IPS DF 4.7 (cell line): Measurements from ENCODE around the gene SEPTIN5.

ENCODE experiments used
- DNase-seq: peaks from one replicate; pipeline ENCODE4 v3.0.0-alpha.2; 2013; ENCODE audit warnings: low spot score; ENCODE audit errors: extremely low read depth

SEPTIN5 gene

DNA sequence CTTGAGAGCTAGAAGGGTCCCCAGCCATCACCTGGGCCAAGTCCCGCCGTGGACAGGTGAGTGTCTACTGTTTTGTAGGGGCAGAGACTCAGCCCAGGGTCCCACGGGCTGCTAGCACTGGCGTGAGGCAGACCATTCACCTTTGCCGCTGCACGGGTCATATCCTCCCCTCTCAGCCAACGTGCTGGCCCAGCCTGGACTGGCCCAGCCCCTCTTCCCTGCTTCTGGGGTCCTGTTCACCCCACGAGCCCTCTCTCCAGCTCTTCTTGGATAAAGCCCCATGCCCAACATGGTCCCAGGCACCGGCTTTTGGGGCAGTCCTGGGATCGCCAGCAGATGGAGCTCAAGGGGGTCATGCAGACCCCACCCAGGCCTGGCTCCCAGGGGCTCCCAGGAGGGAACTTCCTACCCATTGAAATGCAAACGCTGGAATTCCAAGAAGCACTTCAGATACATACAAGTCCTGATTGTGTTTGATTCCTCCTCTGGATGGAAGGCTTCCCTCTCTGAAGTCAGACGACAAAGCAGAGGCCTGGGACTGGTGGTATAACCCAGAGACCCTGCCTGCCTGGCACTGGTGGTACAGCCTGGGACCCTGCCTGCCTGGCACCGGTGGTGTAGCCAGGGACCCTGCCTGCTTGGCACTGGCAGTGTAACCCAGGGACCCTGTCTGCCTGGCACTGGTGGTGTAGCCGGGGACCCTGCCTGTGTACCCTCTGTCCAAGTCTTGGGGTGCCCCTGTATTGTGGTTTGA is 8.9 kb upstream of the SEPTIN5 start:
- peak; percentile 89 for DNase-seq

DNA sequence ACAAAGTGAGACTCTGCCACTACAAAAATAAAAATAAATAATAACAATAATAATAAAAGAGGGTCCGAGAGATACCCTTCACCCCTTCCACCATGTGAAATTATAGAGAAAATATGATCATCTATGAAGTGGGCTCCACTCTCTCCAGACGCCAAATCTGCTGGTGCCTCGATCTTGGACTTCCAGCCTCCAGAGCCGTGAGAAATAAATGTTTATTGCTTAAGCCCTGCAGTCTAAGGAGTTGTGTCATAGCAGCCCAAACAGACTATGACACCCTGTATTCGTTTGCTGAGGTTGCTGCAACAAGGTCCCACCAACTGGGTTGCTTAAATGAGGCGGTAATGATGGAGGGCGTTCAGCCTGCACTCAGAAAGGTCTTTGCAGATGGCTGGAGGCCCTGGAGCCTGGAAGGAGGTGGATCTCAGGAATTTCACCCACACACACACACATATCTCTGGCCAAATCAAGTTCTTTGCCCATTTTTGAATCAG is 7.6 kb upstream of the SEPTIN5 start:
- no peak for DNase-seq

DNA sequence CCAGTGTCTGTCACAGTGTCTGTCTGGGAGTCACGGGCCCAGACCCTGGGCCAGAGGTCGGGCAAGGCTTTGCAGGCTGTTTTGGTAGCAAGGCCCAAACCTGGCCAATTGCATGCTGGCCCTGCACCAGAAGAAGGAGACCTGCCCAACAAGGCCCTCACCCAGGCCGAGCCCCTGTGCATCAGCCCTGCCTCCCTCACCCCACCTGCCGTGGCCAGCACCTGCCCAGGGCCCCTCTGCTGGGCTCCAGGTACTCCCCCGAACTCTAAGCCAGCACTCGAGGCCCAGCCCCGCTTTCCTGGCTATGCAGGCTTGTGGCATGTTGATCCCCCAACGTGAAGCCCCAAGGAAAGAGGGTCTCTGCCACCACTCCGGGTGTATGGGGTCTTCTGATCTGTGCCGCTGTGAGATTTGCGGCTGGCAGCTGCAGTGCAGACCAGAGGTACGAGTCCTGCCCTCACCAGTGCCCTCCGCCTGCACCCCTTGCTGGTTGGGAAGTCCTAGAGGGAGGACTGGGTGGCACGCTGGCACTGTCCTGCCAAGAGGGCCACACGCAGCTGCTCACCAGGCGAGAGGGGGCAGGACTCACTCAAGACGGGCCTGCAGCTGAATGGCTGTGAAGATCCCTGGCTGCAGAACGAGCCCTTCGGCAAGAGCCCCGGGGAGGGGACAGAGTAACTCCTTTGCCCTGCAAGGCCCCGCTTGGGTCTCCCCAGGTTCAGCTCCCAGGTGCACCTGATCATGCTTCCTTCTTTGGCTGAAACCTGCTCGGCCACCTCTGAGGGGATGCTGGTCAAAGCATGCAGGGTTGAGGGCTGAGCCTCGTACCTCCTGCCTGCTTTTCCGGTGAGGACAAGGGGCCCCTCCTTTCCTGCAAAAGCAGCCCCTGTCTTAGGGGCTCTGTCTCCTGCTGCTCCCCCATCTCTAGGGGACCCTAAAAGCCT is 6.7 kb upstream of the SEPTIN5 start:
- DNase-seq: no peak

DNA sequence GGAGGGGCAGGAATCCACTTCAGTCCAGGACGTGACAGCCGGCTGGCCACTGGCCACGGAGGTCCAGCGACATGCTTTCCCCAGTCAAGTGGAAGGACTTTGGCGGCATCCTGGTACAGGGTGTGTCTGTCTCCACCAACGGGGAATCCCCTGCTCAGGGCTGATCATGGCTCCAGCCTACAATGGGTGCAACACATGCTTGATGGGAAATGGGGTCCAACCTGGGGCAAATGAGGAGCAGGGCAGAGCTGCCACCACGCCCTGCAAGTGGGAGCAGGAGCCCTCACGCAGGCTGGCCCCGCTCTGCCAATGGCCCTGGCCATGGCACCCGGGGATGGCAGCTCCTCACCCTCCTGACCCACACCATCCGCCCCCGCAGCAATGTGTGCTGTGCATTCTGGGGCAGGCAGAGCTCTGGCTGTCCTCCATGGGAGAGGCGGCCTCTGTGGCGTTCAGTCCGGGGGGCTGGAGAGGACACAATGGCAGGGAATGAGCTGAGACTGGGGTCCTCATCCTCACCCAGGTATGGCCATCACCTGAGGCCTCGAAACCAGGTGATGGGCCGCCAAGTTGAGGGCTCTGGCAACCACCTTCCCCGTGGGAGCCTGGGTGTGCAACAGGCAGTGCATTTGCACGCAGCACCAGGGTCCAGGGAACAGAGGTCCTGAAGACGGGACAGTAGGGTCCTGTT is 5.8 kb upstream of the SEPTIN5 start:
- no peak for DNase-seq

DNA sequence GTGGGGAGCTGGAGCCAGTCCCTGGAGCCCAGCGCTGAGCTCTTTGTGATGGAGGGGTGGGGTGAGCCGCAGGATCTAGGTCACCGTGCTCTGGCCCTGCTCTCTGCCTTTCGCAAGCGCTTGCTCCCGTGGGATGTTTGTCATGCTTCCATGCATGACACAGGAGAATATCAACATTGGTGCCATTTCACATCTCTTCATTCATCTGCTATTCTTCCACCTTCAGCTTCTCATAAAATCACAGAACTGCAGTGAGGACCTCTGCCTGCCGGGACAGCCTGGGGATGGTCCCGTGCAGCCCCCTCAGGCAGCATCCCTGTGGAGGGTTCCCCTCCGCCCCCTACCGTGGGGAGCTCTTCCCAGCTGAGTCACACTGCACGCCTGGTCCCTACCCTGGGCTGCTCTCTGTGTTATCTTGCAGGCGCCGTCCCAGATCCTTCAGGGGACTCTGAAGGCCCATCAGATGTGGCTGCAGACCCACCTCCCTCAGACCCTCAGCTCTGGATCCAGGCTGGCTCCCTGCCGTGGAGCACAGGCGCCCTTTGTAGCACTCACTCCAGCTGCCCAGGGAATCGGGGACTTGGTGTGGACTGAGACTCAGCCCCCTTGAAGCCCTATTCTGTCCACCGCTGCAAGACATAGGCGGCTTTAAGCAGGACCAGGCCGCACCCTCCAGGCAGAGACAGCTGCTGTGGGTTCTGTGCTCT is 5.1 kb upstream of the SEPTIN5 start:
- no peak for DNase-seq

DNA sequence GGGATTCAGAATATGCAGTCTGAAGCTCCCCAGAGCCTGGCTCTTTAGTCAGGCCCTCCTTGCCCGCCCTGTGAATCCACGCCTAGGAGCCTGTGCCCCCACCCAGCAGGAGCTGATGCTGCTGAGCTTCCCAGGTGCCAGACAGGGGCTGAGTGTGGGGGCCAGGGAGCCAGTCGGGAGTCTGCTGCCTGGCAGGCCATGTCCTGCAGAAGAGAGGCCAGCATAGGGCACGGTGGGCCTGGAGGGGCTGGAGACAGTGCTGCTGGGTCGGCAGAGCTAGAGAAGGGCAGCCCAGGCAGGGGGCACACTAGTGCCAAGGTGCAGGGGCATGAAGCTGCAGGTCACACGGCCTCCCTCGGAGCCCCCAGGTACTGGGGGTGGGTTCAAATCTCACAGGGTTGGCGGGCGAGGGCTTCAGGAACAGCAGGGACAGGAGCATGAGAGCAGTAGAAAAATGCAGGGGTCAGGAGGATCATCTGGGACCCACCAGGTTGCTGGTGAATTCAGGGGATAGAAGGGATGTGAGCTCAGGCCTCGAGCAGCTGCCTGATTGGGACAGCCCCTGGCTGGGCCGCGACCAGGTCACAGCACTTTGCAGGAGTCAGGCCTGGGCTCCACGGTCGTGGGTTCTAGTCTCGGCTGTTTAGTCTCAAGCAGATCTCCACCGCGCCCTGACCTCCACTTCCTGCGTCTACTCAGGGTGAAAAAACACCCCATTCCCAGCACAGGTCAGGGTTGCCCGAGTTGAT is 4.1 kb upstream of the SEPTIN5 start:
- DNase-seq: no peak

DNA sequence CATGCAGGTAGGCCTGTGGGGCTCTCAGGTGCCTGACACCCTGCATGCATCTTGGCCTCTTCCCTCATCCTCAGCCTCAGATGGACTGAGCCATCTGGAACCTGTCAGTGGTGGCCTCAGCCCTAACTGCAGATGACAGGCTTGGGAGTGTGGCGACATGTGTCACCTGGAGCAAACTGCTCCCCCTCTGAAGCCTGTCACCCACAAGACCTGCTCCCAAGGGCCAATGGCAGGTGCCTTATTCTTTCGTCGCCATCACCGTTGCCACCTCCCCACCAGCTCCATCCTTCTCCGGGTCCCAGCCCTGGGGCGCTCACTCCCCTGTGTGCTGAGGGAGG is 3.6 kb upstream of the SEPTIN5 start:
- DNase-seq: no peak

DNA sequence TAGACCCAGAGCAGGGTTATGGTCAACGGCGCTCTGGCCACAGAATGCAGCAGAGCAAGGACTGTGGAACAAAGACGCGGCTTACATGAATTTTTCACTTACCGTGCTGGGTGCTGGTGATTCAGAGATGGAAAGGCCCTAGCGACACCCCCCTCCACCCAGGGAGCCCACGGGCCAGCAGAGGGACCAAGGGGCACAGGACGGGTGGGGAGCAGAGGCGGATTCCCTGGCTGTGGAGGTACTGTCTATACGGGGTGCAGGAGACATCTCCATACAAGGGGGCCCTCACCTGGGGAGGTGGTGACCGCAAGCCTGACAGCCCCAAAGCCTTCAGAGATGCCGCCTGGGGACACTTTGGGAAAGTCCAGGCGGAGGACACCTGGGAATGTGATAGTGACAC is 1.1 kb upstream of the SEPTIN5 start:
- DNase-seq: no peak

DNA sequence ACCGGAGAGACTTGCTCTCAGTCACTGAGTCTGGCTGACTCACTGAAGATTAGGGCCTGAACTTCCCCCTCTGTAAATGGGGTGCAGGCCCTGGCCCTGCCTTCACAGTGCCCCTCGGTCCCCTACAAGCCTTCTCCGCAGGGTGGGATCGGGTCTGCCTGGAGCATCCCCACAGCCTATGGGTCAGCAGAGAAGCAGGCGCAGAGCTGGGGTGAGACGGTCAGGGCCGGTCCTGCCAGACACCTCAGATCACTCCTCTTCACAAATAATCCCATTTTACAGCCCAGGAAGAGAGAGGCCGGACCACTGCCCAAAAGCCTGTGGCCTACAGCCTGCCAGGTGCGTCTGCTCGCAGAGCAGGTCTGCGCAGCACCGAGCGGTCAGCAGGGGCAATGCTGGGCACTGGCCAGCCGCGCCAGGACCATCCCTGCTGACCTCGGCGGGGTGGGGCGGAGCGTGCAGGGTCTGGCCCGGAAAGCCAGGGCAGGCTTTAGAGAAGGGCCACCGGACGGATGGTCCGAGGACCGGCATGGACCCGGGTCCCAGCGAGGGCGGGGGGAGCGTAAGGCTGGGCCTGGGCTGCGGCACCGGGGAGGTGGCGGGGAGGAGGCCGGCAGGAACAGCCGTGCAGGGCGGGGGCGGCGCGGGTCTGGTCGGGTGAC is 522 bp upstream of the SEPTIN5 start:
- DNase-seq: no peak

DNA sequence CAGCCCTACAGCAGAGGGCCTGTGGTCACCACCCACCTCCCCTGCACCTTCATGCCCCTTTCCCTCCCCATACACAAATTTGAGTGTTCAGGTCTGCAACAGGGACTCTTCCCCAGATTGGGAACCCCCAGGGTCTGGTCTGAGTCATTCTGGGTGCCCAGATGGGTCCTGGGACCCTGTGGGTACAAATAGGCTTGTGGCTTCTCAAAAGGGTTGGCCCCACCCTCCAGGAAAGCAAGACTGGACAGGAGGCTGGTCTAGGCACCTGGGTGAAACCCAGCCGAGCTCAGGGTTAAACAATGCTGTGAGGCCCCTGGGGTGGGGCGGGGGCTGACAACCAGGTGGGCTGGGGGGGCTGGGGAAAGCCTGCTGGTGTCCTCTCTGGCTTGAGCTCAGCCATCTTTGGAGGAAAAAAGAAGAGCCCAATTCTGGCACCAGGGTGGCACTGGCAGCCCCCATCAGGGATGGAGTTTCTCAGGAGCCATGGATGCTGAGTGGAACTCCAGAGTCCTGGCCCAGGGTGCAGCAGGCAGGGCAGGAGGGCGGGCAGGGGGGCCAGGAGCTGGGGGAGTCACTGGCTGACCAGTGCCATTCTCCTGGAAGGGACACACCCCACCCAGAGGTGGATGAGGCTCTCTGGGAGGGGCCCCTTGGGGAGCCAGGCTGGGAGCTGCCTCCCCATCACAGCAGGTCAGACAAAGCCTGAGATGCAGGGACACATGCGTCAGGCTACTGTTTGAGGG is 1.1 kb downstream of the SEPTIN5 start:
- no peak for DNase-seq

DNA sequence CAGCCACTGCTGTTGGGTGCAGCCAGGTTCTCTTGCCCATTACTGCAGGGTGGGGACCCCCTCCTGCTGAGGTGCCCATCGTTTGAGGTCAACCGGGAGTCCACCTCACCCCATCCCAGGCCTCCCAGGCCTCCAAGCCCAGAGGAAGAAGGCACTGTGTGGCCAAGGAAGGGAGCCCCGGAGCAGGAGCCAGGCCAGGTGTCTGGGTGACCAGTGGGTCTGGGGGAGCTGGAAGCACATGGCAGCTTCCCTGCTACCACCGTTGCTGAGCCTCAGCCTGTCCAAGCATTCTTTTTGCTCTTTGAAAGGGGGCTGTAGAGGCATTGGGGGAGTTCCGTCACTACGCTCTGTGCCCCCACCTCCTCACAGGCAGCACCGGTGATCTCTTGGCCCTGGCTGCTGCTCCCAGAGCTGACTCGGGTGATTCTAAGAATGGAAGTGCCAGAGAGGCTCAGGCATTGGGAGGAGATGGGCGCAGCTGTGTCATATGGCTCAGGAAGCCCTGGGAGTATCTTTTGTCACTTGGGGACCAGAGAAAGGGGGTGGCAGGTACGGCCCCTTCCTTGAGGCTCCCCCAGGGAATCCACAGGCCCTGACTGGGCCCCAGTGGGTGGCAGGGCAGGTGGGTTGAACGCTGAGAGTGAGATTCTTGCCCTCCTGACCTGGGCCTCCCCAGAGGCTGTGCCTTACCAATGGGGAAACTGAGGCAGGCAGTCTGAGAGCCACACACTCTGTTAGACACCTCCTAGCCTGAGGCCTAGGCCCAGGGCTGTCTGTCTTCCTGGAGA is 1.9 kb downstream of the SEPTIN5 start:
- no peak for DNase-seq

DNA sequence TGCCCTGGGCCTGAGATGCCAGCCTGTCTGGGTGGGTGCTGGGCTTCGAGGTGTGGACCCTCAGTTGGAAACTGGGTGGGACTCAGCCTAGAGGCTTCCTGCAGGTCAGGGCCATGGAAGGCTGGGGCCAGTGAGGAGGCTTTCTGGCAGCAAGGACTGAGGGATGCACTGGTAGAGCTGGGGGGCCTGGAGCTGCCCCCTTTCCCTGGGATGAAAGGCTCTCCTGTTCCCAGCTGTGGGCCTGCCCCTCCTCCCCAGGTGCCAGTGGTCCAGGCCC is 2.5 kb downstream of the SEPTIN5 start:
- no peak for DNase-seq

DNA sequence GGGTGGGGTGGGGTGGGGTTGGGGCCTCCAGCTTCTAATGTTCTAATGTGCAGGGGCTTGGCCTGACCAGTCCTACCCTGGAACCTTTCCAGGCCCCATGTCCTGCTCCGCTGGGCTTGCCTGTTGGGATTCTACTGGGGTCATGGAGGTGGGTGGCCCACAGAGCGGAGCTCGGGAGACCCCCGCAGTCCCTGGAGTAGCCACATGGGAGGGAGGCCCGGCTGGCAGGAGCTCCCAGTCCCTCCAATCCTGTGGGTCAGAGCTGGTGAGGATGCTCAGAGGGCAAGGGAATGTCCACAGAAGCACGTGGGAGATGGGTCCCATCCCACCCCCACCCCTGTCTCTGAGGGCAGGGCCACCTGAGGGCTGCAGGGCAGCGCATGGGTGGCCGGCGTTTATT is 2.9 kb downstream of the SEPTIN5 start:
- no peak for DNase-seq

DNA sequence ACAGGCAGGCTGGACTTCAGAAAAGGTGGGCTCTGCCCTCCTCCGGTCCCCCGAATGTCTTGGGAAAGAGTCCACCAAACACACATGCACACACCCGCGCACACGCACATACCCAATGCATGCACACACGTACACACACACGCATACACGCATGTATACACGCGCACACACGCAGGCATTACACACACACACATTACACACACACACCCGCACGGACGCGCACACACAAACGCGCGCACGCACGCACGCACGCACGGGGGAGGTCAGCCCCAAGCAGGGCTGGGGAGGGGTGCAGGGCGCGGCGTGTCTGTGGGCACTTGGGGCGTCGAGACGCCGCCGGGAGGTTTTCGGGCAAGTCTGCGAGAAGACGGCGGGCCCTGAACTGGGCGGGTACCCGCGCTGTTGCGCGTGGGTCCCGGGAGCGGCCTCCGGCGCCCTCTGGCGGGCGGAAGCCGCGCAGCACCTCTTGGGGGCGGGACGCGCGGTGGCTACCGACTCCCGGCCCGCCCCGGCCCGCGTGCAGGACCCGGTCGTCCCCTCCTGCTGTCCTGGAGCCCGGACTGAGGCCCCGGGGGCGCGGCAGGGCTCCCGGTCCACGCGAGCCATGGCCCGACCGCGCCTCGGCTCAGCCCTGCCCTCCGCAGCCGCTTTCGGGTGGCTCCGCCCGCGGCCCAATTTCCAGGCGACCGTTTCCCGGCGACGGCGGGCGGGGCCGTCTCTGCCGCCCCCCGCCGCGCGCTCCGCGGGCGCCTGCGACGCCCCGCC is 3.6 kb downstream of the SEPTIN5 start:
- DNase-seq: no peak

DNA sequence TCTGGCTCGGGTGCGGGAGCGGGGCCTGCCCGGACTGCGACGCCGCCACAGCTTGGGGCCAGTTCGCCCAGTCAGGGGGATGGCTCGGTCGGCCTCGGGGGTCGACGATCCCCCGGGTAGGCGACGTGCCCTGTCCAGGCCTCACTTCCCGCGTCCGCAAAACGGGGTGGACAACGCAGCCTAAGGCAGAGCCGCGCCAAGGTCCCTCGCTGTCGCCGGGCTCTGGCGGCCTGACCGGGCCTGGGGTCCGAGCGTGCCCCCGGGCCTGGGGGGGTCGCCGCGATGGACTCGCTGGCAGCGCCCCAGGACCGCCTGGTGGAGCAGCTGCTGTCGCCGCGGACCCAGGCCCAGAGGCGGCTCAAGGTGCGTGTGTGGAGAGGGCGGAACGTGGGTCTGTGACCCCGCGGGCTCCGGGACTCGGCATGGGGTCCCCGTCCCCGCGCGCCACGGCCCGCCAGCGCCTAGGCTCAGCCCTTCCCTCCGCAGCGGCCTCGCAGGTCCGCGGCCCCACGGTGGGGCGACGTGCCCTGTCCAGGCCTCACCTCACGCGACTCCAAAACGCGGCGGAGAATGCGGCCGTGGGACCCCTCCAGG is 4.2 kb downstream of the SEPTIN5 start:
- DNase-seq: no peak

DNA sequence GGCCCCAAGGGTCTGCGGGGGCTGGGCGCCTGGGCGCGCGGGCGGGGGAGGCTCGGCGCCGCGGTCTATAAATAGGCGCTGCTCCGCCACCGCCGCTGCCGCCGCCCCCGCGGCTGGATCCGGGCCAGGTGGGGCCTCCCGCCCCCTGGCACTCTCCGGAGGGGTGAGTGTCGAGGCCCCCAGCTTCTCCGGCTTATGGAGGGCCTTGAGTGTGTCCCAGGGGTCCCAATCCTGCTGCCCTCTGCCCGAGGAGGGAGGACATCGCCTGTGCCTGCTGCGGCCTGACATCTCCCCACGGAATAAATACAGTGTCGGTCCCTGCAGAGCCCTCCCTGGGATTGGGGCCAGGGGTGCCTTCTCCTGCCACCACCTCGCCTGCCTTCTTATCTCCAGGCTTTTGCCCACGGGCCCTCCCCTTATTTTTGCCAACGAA is 4.8 kb downstream of the SEPTIN5 start:
- no peak for DNase-seq

DNA sequence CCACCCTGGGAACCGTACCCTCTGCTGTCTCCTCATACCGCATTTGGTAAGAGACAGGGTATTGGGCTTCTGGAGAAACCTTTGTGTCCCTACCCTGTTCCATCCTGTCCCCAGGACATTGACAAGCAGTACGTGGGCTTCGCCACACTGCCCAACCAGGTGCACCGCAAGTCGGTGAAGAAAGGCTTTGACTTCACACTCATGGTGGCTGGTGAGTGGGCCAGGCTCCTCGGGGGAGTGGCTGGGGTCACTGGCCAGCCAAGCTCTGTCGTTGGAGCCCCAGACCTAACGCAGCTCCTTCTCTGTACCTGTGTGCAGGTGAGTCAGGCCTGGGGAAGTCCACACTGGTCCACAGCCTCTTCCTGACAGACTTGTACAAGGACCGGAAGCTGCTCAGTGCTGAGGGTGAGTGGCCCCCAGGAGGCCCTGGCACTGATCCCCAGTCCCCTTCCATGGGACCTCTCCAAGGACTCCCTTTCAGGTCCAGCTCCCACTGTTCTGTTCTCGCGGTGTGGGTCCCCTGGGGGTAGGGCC is 5.3 kb downstream of the SEPTIN5 start:
- DNase-seq: no peak
